ENCODE measurements around the gene CIRBP. TPM values are rescaled to one million over a fixed set of nuclear protein-coding genes. Genes with fewer than 3 reads are reported as not detected.

CIRBP gene
- total RNA-seq, 1 donor from 2014 or later, result 192 TPM

DNA sequence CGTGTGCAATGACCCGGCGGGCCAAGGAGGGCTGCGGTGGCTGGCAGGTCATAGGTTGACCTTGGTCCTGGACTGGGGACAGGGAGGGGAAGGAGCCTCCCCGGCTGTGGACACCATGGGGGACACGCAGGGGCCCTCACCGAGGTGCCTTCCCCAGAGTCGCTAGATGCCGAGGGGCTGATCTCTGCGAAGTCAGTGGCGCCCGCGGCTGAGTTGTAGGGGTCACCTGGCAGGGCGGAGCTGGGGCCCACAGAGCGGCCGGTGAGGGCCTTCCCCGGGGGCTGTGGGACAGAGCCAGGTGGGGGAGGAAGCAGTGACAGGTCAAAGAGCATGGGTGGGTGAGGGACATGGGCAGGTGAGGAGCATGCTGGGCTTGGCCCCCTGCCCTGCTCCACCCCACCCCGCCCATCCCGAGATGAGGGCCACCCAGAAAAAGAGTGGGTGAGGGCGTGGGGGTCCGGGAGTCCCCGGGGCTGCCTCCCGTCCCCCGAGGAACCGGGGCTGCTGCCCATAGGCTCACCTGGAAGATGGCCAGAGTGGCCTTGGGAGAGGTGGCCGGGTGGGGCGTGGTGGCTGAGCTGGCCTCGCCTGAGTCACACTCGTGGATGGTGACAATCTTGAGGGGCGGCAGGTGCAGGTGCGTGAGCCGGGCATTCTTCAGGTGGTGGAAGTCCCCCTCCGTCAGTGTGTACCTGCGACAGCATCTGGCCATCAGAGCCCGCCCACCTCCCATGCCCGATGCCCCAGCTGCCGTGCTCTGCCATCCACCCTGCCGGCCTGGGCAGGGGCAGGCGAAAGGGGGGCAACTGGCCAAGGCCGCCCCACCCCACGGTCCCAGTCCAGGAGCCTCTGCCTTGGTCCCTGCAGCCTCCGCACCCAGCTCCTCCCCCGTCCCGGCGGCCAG is 34.8 kb upstream of the CIRBP start:
- intact Hi-C loops (cut with DNase I), result no loop called here
- Histone ChIP-seq H3K4me3 (no peak overlapping the region), H3K9me3 (no peaks in the 10 kb centered on the region), H3K27me3 (no peaks in the 10 kb centered on the region), H3K27ac (no peak overlapping the region), H3K4me1 (peaks cover 35% of the 10 kb centered on the region), H3K36me3 (no peaks in the 10 kb centered on the region)
- TF ChIP-seq, protein P1, sequence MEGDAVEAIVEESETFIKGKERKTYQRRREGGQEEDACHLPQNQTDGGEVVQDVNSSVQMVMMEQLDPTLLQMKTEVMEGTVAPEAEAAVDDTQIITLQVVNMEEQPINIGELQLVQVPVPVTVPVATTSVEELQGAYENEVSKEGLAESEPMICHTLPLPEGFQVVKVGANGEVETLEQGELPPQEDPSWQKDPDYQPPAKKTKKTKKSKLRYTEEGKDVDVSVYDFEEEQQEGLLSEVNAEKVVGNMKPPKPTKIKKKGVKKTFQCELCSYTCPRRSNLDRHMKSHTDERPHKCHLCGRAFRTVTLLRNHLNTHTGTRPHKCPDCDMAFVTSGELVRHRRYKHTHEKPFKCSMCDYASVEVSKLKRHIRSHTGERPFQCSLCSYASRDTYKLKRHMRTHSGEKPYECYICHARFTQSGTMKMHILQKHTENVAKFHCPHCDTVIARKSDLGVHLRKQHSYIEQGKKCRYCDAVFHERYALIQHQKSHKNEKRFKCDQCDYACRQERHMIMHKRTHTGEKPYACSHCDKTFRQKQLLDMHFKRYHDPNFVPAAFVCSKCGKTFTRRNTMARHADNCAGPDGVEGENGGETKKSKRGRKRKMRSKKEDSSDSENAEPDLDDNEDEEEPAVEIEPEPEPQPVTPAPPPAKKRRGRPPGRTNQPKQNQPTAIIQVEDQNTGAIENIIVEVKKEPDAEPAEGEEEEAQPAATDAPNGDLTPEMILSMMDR (IDR thresholded peaks at IDR 0.05), result no peak
- no peak for DNase-seq (ENCODE audit: extremely low spot score in 2 of 2)

DNA sequence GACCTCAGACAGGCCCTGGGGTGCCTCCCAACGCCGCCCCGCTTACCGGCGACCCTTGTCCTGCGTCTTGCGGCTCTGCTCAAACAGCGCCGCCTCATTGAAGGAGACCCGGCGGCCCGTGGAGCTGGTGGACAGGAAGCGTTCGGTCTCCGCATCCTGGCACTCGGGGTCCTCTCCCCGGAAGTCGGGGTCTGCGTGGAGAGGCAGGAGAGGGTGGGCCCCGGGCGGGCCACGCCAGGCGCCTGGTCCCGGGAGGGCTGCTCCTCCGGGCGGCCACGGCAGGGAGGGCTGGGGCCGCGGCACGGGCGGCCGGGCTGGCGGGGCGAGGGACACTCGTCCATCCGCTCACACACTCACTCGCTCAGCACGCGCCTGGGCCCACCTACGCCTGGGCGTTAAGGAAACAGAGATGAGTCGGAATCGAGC is 34.2 kb upstream of the CIRBP start:
- Histone ChIP-seq H3K36me3 (no peaks in the 10 kb centered on the region), H3K27ac (no peak overlapping the region), H3K9me3 (no peaks in the 10 kb centered on the region), H3K27me3 (no peaks in the 10 kb centered on the region), H3K4me3 (no peak overlapping the region), H3K4me1 (peaks cover 39% of the 10 kb centered on the region)
- intact Hi-C loops (cut with DNase I), result no loop called here
- TF ChIP-seq, protein P1 (IDR thresholded peaks at IDR 0.05), result no peak
- no peak for DNase-seq (ENCODE audit: extremely low spot score in 2 of 2)

DNA sequence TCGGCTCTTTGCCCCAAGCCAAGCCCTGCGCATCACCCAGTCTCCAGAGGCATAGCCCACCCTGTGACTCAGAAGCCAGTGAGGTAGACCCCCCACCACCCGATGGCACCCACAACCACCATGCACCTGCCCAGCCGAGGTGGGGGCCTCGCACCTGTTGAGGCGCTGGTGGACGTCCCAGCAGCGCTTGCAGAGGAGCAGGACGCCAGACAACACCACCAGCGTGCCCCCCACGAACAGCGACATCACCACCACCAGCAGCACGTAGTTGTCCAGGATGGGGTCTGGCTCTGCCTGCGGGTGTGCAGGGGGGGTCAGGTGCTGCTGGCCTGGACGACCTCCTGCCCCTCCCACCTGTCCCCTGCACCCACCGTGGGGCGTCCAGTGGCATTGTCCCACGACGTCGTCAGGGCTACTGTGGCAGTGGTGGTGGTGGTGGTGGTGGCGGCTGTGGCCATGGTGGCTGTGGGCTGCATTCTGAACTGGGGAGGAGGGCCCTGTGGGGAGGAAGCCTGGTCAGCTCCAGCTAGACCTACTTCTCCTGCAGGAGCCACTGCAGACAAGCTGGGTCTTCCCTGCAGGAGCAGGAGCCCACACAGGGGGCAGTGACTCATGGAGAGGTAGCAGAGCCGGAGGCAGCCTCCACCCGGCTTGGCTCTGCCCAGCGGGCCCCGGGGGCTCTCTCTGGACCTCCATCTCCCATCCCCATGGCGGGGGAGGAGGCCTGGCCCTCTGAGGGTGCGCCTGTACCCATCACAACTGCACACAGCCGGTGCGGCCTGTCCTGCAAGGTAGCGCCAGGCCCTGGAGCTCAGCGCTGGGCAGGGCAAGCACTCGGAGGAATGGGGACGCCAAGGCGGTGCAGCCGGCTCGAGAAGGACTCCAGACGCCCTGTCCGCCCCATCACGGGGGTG is 33.2 kb upstream of the CIRBP start:
- no peak overlapping the region for H3K27ac ChIP-seq
- no peaks in the 10 kb centered on the region for H3K36me3 ChIP-seq
- H3K27me3 ChIP-seq, result no peaks in the 10 kb centered on the region
- peak in 1 of 2 donors; percentile 25 for TF ChIP-seq POLR2AphosphoS5 (IDR thresholded peaks at IDR 0.05; ENCODE audit: insufficient read depth in 1 of 2, low read depth in 1 of 2)
- no peak for TF ChIP-seq POLR2A (IDR thresholded peaks at IDR 0.05)
- intact Hi-C loops (cut with DNase I), result no loop called here
- H3K9me3 ChIP-seq, result no peaks in the 10 kb centered on the region
- peaks cover 45% of the 10 kb centered on the region for H3K4me1 ChIP-seq
- H3K4me3 ChIP-seq, result peak overlapping the region in 1 of 2 donors; percentile 86
- no peak for DNase-seq (ENCODE audit: extremely low spot score in 2 of 2)

DNA sequence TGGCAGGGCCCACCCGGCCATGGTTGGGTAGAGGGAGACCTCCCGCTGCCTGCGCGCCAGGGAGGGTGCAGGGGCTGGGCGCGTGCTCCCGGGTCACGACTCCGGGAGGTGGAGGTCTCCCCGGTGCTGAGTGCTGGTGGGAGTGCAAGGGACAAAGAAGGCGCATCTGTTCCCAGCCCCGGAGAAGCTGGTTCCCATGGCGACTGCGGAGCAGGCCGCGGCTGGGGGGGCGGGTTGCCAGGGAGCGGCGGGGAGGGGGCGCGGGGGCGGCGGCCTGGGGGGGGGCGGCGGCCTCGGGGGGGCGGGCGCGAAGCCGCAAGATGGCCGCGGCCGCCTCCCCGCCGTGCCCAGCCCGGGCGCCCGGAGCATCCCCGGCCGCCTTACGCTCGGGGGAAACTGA is 32.6 kb upstream of the CIRBP start:
- TF ChIP-seq POLR2AphosphoS5 (IDR thresholded peaks at IDR 0.05; ENCODE audit: insufficient read depth in 1 of 2, low read depth in 1 of 2) (peak in 1 of 2 donors; percentile 10), POLR2A (IDR thresholded peaks at IDR 0.05) (no peak)
- TF ChIP-seq, protein P1 (IDR thresholded peaks at IDR 0.05), result no peak
- no peaks in the 10 kb centered on the region for H3K27me3 ChIP-seq
- no peak for DNase-seq (ENCODE audit: extremely low spot score in 2 of 2)
- H3K4me3 ChIP-seq, result peak overlapping the region; percentile 60 to 86
- H3K36me3 ChIP-seq, result no peaks in the 10 kb centered on the region
- H3K4me1 ChIP-seq, result peaks cover 51% of the 10 kb centered on the region
- intact Hi-C loops (cut with DNase I), result no loop called here
- H3K27ac ChIP-seq, result no peak overlapping the region
- no peaks in the 10 kb centered on the region for H3K9me3 ChIP-seq

DNA sequence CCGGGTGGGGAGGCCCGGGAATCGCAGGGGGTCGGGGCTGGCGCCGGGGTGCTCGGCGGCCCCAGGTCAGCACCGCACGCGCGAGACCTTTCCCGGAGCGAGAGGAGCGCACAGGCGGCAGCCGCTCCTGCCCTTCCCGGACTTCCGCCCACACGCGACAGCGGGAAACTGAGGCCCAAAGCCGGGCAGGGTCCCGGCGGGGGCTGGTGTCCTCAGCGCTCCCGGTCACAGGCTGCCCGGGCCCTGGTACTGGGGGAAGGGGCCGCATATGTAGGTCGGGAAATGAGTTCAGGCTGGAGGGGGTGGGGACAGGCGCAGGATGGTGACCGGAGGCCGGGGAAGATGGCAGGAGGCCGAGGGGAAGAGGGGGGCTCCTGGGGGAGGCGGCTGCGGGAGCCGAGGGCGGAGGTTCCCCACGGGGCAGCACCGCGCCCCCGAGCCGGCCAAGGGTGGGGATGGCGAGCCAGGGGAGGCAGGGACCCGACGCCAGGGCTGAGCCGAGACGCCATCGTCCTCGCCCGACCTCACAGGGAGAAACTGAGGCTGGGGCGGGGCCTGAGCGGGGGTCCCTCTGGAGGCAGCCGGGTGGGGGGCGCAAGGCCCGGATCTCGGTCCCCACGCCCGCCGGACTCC is 32.0 kb upstream of the CIRBP start:
- TF ChIP-seq, protein P1 (IDR thresholded peaks at IDR 0.05), result no peak
- no peak for TF ChIP-seq POLR2A (IDR thresholded peaks at IDR 0.05)
- no peak for TF ChIP-seq POLR2AphosphoS5 (IDR thresholded peaks at IDR 0.05; ENCODE audit: insufficient read depth in 1 of 2, low read depth in 1 of 2)
- H3K27me3 ChIP-seq, result no peaks in the 10 kb centered on the region
- no peaks in the 10 kb centered on the region for H3K36me3 ChIP-seq
- no peaks in the 10 kb centered on the region for H3K9me3 ChIP-seq
- intact Hi-C loops (cut with DNase I), result no loop called here
- peak overlapping the region; percentile 60 to 86 for H3K4me3 ChIP-seq
- no peak for DNase-seq (ENCODE audit: extremely low spot score in 2 of 2)
- H3K27ac ChIP-seq, result peak overlapping the region; percentile 69
- H3K4me1 ChIP-seq, result peaks cover 48% of the 10 kb centered on the region

Data from vagina (tissue), 2 donors.